ENCODE data around the gene MT1X.

- no peak for TF ChIP-seq CTCF (IDR thresholded peaks at IDR 0.05)
- no peak for TF ChIP-seq POLR2AphosphoS5 (IDR thresholded peaks at IDR 0.05)
Observed at GRCh38 chr16:56662357-56663354, 19.6 kb upstream of the MT1X start.
